SU-DHL-6 (cell line): ENCODE data around the gene ESR1.

ENCODE experiments used
- H2AFZ ChIP-seq: fragments of 200-600 bp; sonication (generic); 2 replicates; pipeline ENCODE4 v1.6.1; 2014; ENCODE audit warnings: low read depth, mild to moderate bottlenecking, moderate library complexity, mixed read lengths, antibody characterized with exemption, low read length; ENCODE audit not compliant: severe bottlenecking
- H3F3A ChIP-seq: fragments of 200-600 bp; shearing (Covaris generic); 2 replicates; pipeline ENCODE4 v1.6.0; 2016; ENCODE audit warnings: antibody characterized with exemption, mild to moderate bottlenecking; ENCODE audit not compliant: insufficient read depth
- H3K27ac ChIP-seq: fragments of 200-600 bp; sonication (generic); 2 replicates; pipeline ENCODE4 v1.5.1; 2016; ENCODE audit warnings: low read depth, mild to moderate bottlenecking, low read length, moderate library complexity, mixed read lengths
- H3K27me3 ChIP-seq: fragments of 200-600 bp; sonication (generic), shearing (Covaris generic); 2 replicates; pipeline ENCODE4 v1.6.0; 2014; ENCODE audit warnings: mild to moderate bottlenecking, low read length
- H3K36me3 ChIP-seq: fragments of 200-600 bp; sonication (generic); 2 replicates; pipeline ENCODE4 v1.6.1; 2014; ENCODE audit warnings: mild to moderate bottlenecking, low read length, mixed read lengths
- H3K4me2 ChIP-seq: fragments of 300-600, 200-600 bp; shearing (Covaris generic), sonication (generic); 2 replicates; pipeline ENCODE4 v1.6.0; 2014; ENCODE audit warnings: low read length, low read depth, mild to moderate bottlenecking; ENCODE audit not compliant: poor library complexity, severe bottlenecking
- H3K4me3 ChIP-seq: fragments of 200-600 bp; sonication (generic); 2 replicates; pipeline ENCODE4 v1.5.1; 2014; ENCODE audit warnings: antibody characterized with exemption, low read length, mild to moderate bottlenecking, mixed read lengths; ENCODE audit not compliant: insufficient read depth, poor library complexity, severe bottlenecking
- H3K79me2 ChIP-seq: fragments of 200-600 bp; sonication (generic); 2 replicates; pipeline ENCODE4 v1.6.1; 2014; ENCODE audit warnings: mild to moderate bottlenecking, low read length, moderate library complexity; ENCODE audit not compliant: insufficient read depth
- H3K9ac ChIP-seq: fragments of 200-600 bp; sonication (generic); 2 replicates; pipeline ENCODE4 v1.7.0; 2014; ENCODE audit warnings: mild to moderate bottlenecking, low read length
- H3K9me2 ChIP-seq: fragments of 200-600 bp; sonication (generic); replicated peaks from 2 replicates; pipeline ENCODE4 v1.6.1; 2014; ENCODE audit warnings: low read length; ENCODE audit not compliant: insufficient read depth
- H3K9me3 ChIP-seq: fragments of 200-600 bp; sonication (generic); 2 replicates; pipeline ENCODE4 v1.6.1; 2014; ENCODE audit warnings: low read length, mixed read lengths; ENCODE audit not compliant: insufficient read depth
- H4K20me1 ChIP-seq: fragments of 200-600 bp; sonication (generic); 2 replicates; pipeline ENCODE4 v1.6.1; 2014; ENCODE audit warnings: low read depth, mild to moderate bottlenecking, antibody characterized with exemption, low read length, moderate library complexity, mixed read lengths
- EZH2phosphoT487 ChIP-seq: fragments of 200-600 bp; sonication (generic), shearing (Covaris generic); conservative IDR thresholded peaks from 2 replicates; pipeline ENCODE4 v1.6.1; 2018; ENCODE audit warnings: mild to moderate bottlenecking, antibody characterized with exemption, low read length, moderate library complexity, mixed read lengths
- TF ChIP-seq, protein P1 (sequence below): fragments of 200-600 bp; sonication (generic); IDR thresholded peaks from one replicate; pipeline ENCODE4 v1.5.1; 2017; ENCODE audit warnings: antibody characterized with exemption, mild to moderate bottlenecking, low read length, moderate library complexity; ENCODE audit not compliant: insufficient read depth, poor library complexity, severe bottlenecking

Gene ESR1

DNA sequence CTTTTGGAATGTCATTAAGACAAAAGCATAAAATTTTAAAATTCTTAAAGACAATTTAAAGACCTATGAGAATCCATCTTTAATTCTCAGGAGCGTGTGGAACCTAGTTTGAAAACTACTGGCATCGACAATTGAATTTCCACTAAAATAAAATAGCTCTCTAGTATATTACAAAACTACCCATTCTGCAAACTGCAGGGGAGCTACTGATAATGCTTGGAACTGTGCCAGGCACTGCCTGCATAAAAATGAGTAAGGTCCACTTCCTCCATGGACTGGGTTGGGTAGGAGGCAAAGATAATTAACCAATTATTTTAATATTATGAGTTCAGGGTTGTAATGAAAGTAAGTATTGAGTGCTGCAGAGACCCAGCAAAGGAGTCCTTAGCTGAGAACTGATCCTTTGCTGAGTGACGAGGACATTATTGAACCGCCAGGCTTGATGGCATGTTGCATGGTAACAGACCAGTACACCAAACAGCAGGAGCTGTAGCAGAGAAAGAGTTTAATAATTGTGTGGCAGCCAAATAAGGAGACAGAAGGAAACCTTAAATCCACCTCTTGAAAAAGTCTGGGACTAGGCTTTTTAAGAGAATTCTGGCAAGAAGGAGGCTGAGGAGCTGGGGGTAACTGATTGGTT lies 261.3 kb downstream of the ESR1 start:
- Histone ChIP-seq H3K79me2 (no peaks in the 10 kb centered on the region), H3K9ac (no peak overlapping the region), H3K9me2 (no peaks in the 10 kb centered on the region), H3K9me3 (no peaks in the 10 kb centered on the region), H2AFZ (no peak overlapping the region), H3K36me3 (no peaks in the 10 kb centered on the region), H4K20me1 (no peaks in the 10 kb centered on the region), H3K27ac (no peak overlapping the region), H3K4me3 (no peak overlapping the region), H3K27me3 (no peaks in the 10 kb centered on the region), H3F3A (no peaks in the 10 kb centered on the region), H3K4me2 (no peak overlapping the region)
- TF ChIP-seq, protein P1, sequence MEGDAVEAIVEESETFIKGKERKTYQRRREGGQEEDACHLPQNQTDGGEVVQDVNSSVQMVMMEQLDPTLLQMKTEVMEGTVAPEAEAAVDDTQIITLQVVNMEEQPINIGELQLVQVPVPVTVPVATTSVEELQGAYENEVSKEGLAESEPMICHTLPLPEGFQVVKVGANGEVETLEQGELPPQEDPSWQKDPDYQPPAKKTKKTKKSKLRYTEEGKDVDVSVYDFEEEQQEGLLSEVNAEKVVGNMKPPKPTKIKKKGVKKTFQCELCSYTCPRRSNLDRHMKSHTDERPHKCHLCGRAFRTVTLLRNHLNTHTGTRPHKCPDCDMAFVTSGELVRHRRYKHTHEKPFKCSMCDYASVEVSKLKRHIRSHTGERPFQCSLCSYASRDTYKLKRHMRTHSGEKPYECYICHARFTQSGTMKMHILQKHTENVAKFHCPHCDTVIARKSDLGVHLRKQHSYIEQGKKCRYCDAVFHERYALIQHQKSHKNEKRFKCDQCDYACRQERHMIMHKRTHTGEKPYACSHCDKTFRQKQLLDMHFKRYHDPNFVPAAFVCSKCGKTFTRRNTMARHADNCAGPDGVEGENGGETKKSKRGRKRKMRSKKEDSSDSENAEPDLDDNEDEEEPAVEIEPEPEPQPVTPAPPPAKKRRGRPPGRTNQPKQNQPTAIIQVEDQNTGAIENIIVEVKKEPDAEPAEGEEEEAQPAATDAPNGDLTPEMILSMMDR = no peak
- no peak for TF ChIP-seq EZH2phosphoT487

DNA sequence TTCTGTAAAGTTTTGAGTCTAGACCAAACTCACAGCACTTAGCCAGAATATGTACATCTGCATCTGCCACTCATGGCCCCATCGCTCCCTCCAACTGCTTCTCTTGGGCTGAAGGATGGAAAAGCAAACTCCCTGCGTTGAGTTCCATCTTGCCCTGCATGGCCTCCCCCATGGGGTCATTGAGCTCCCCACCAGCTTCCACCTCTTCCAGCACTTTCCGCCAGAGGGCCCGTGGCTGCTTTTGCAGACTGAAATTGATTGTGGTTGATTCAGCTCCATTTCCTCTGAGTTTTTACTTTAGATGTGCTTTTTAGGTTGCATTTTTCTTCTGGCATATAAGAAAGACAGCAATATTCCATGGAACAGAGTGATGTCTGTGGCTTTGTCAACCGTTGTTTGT lies 263.1 kb downstream of the ESR1 start:
- no peak overlapping the region for H3K9ac ChIP-seq
- no peaks in the 10 kb centered on the region for H3K79me2 ChIP-seq
- no peaks in the 10 kb centered on the region for H4K20me1 ChIP-seq
- no peak overlapping the region for H2AFZ ChIP-seq
- no peak overlapping the region for H3K4me2 ChIP-seq
- no peaks in the 10 kb centered on the region for H3K36me3 ChIP-seq
- H3K27me3 ChIP-seq = no peaks in the 10 kb centered on the region
- no peak for TF ChIP-seq EZH2phosphoT487
- TF ChIP-seq, protein P1 = no peak
- H3K4me3 ChIP-seq = no peak overlapping the region
- H3K27ac ChIP-seq = no peak overlapping the region
- H3F3A ChIP-seq = no peaks in the 10 kb centered on the region
- H3K9me2 ChIP-seq = no peaks in the 10 kb centered on the region
- no peaks in the 10 kb centered on the region for H3K9me3 ChIP-seq

DNA sequence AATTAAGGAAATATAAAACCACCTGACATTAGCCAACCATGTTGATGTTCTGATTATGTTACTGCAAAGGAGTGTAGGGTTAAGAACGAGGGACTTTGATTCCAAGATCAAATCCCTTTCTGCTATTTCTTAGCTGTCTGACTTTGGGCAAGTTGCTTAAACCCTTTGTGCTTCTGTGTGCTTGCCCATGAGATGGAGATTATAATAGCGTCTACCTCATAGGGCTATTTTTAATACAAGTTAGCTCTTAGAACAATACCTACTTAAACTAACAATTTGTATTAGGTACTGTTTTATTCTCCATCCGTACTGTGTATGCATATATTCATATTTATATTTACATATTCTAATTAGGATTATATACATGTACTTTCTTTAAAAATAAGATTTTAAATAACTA lies 263.8 kb downstream of the ESR1 start:
- Histone ChIP-seq H3K27me3 (no peaks in the 10 kb centered on the region), H3F3A (no peaks in the 10 kb centered on the region), H3K79me2 (no peaks in the 10 kb centered on the region), H3K36me3 (no peaks in the 10 kb centered on the region), H3K4me3 (no peak overlapping the region), H3K27ac (no peak overlapping the region), H2AFZ (no peak overlapping the region), H4K20me1 (no peaks in the 10 kb centered on the region), H3K4me2 (no peak overlapping the region), H3K9me2 (no peaks in the 10 kb centered on the region), H3K9me3 (no peaks in the 10 kb centered on the region), H3K9ac (no peak overlapping the region)
- TF ChIP-seq EZH2phosphoT487 = no peak
- TF ChIP-seq, protein P1 = no peak
